Stimulated activated CD4-positive, alpha-beta T cell treated with anti-CD3 and anti-CD28 coated beads, Interleukin-15, amount 100 ng/mL, for 48 hours (primary cell): ENCODE measurements around the gene MAP2K3.
"Not testable (repeated sequence)": the region's sequence is repeated elsewhere in the genome, so short reads cannot be mapped to it uniquely, and the experiment has no call there.

Experiments
- DNase-seq, 2 donors: peaks; one replicate each; pipeline ENCODE4 v3.0.0-alpha.2; 2020; ENCODE audit warnings: low read depth in 2 of 2

MAP2K3 gene

GRCh38 chr17:21310061-21310765 lies 25.7 kb downstream of the MAP2K3 start:
- not testable (repeated sequence) for DNase-seq

GRCh38 chr17:21310766-21311602 lies 26.5 kb downstream of the MAP2K3 start:
- not testable (repeated sequence) for DNase-seq

- DNase-seq = no peak
Observed at GRCh38 chr17:21313320-21313719, 28.8 kb downstream of the MAP2K3 start.

DNA sequence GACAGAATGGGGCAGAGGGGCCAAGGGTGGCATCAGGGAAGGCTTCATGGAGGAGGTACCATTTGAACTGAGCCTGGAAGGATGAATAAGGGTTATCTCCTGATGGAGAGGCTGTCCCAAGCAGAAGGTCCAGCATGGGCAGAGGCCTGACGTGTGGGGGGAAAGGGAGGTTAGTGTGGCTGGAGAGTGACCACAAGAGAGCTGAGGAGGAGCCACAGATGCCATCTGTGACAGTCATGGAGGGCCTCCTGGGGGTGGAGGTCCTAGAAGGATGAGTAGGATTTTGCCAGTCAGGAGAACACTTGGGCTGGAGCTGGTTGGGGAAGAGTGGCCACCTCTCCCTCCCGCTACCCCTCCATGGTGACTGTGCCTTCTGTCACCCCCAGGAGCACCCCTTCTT lies 29.2 kb downstream of the MAP2K3 start:
- DNase-seq = not testable (repeated sequence)

DNA sequence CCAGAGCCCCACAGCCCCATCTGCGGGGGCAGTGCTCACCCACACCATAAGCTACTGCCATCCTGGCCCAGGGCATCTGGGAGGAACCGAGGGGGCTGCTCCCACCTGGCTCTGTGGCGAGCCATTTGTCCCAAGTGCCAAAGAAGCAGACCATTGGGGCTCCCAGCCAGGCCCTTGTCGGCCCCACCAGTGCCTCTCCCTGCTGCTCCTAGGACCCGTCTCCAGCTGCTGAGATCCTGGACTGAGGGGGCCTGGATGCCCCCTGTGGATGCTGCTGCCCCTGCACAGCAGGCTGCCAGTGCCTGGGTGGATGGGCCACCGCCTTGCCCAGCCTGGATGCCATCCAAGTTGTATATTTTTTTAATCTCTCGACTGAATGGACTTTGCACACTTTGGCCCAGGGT lies 29.8 kb downstream of the MAP2K3 start:
- not testable (repeated sequence) for DNase-seq

DNA sequence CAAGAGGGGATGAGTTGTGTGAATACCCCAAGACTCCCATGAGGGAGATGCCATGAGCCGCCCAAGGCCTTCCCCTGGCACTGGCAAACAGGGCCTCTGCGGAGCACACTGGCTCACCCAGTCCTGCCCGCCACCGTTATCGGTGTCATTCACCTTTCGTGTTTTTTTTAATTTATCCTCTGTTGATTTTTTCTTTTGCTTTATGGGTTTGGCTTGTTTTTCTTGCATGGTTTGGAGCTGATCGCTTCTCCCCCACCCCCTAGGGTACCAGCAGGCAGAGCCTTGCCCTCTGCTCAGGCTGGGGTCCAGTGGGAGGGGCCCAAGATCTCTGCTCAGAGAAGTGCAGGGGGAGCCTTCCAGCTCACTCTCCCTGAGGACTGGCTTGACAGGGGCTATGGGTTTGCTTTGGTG lies 30.2 kb downstream of the MAP2K3 start:
- not testable (repeated sequence) for DNase-seq

- not testable (repeated sequence) for DNase-seq
Observed at GRCh38 chr17:21315246-21316000, 30.9 kb downstream of the MAP2K3 start.

- DNase-seq = not testable (repeated sequence)
Observed at GRCh38 chr17:21316212-21316886, 31.8 kb downstream of the MAP2K3 start.

DNA sequence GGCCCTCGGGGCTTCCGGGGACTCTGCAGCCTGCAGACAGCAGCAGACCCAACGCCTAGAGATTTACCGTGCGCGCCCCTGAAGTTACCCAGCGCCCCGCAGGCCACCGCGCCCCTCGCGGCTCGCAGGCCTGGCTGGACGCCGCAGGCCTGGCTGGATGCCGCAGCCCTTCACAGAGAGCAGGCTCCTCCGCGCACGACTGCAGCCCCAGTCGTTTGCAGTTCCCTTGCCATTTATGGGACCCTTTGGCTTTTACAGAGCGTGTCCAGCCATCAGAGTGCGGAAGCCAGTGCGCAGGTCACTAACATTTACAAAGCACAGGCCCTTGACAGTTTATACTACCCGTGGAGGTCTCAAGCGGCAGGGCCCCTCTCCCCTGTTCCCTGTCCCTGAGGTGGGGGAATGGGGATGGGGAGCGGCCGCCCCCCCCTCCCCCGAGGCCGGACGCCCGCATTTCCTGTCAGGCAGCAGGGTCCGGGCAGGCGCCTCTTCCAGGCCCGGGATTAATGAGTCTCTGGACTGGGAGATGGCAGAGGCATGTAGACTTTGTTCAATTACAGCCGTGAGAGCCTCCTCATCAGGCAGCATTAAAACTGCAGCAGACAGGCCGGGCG lies 32.5 kb downstream of the MAP2K3 start:
- not testable (repeated sequence) for DNase-seq

DNA sequence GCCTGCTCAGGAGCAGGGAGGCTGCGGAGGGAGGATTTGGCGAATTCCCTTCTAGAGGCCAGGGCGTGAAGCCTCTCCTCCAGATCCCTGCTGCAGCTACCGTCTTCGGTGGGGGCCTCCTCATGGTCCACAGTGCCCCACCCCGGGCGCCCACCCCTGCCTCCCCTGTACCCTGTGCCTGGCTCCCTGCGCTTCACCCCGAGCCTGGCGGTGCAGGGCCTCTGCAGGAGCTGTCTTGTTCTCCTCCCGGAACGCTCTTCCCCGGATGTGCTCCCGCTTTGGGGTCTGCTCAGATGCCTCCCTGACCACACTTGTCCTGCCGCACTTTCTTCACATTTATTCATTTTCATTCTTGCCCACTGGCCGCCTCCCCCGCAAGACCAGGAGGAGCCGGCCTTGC lies 33.3 kb downstream of the MAP2K3 start:
- not testable (repeated sequence) for DNase-seq

- DNase-seq = no peak
Observed at GRCh38 chr17:21318439-21318838, 33.9 kb downstream of the MAP2K3 start.

DNA sequence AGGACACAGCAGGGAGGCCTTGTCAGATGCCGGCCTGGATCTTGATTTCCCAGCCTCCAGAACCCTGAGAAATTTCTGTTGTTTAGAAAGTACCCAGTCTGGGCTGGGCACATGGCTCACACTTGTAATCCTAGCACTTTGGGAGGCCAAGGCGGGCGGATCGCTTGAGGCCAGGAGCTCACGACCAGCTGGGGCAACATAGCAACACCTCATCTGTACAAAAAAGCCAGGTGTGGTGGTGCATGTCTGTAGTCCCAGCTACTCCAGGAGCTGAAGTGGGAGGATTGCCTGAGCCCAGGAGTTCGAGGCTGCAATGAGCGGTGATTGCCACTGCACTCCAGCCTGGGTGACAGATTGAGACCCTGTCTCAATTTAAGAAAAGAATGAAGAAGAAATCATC lies 34.3 kb downstream of the MAP2K3 start:
- DNase-seq = not testable (repeated sequence)

- not testable (repeated sequence) for DNase-seq
Observed at GRCh38 chr17:21319256-21319655, 34.7 kb downstream of the MAP2K3 start.

- DNase-seq = not testable (repeated sequence)
Observed at GRCh38 chr17:21319686-21320375, 35.3 kb downstream of the MAP2K3 start.

GRCh38 chr17:21320430-21320829 lies 35.9 kb downstream of the MAP2K3 start:
- not testable (repeated sequence) for DNase-seq

- not testable (repeated sequence) for DNase-seq
Observed at GRCh38 chr17:21321061-21321460, 36.5 kb downstream of the MAP2K3 start.

- not testable (repeated sequence) for DNase-seq
Observed at GRCh38 chr17:21321744-21322191, 37.3 kb downstream of the MAP2K3 start.

DNA sequence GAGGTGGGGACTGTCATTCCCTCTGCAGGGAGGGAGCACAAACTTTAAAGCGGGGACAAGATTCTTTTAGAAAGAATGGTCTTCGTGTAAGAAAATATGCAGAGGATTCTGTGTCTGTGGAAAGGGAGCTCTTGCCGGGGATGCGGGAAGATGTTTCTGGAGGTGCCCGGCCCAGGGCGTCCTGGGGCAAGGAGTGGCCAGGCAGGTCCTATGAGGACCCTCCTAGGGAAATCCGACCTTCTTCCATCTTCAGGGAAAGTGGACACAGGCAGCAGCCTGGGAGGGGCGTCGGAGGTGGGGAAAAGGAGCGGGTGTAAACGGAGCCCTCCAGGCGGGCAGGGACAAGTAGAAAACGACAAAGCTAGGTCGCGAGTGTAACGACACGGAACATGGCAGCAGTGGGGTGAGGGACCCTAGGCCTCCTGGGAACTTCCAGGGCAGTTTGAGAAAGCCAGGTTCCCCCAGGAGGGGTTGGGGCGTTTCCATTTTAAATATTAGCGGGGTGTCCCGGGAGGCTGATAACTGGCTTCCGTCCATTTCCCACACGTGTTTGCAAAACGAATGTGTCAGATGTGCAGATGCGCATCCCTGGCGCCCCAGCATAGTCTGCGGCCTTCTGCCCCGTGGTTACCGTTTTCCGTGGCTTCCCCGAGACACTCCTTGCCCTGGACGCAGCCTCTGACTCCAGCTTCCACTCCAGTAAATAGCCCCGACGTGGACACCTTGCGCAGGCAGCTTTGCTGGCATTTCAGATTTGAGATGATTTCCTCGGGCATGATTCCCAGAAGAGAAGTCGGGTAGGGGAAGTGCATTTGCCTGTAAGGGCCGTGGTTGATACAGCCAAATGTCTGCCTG lies 39.0 kb downstream of the MAP2K3 start:
- not testable (repeated sequence) for DNase-seq

- DNase-seq = not testable (repeated sequence)
Observed at GRCh38 chr17:21324741-21325140, 40.2 kb downstream of the MAP2K3 start.
